ENCODE results near the gene ADGRG1. TPM values are rescaled to one million over a fixed set of nuclear protein-coding genes. Genes with fewer than 3 reads are reported as not detected.

ADGRG1 gene
- total RNA-seq, 1 experiment from 2014 or later = 2.0 TPM

DNA sequence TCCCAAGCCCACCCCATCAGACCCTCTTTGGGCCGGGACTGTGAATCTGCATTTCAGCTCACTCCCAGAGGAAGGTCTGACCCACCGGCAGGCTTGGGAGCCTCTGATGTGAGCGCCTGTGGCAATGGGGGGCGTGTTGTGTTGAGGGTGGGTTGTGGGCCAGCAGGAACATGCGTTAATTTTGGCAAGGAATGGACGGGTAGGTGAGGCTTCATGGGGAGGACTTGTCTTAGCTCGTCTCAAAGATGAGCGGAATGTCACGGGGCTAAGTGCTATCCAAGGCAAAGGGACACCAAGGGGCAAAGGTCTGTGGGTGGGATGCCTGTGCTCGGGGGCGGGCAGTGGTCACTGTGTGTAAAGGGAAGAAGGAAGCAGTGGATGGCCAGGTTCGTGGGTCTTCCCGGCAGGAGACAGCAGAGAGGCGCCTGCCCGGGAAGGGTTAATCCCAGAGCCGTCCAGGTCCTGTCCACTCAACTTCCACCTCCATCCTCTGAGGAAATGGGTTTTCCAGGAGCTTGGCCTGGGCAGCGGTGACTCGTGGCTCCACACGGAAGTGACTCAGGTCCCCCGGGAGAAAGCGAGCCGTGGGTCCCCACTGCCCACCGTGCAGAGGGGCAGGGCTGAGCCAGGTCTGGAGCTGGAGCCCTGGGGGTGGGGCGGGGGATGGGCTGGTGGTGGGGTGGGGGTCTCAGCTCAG is 17.4 kb downstream of the ADGRG1 start:
- no peak overlapping the region for H3K4me3 Mint-ChIP-seq
- ChIA-PET POLR2A (no interaction called here), CTCF (interaction anchor here (0.9 to 4.2 kb wide), 8 partner anchors 18 to 69 kb away, joined by 3 to 35 read pairs (median 8); partner anchors contain the start of gene ADGRG1)
- no peak overlapping the region for H3K27ac Mint-ChIP-seq
- no peaks in the 10 kb centered on the region for H3K4me1 Mint-ChIP-seq
- no peaks in the 10 kb centered on the region for H3K36me3 Mint-ChIP-seq
- DNase-seq (ENCODE audit: low spot score) = no peak
- TF ChIP-seq ZNF219 (CRISPR knock-in tag; IDR thresholded peaks at IDR 0.05; ENCODE audit: borderline replicate concordance) = no peak
- no peak for TF ChIP-seq SOX15 (CRISPR knock-in tag; IDR thresholded peaks at IDR 0.05)
- TF ChIP-seq PRRX2 (CRISPR knock-in tag; IDR thresholded peaks at IDR 0.05) = no peak
- H3K9me3 Mint-ChIP-seq = no peaks in the 10 kb centered on the region
- H3K27me3 Mint-ChIP-seq (ENCODE audit: low read depth) = no peaks in the 10 kb centered on the region; the same call in 1 of the 2 replicates
- ATAC-seq = no peak

DNA sequence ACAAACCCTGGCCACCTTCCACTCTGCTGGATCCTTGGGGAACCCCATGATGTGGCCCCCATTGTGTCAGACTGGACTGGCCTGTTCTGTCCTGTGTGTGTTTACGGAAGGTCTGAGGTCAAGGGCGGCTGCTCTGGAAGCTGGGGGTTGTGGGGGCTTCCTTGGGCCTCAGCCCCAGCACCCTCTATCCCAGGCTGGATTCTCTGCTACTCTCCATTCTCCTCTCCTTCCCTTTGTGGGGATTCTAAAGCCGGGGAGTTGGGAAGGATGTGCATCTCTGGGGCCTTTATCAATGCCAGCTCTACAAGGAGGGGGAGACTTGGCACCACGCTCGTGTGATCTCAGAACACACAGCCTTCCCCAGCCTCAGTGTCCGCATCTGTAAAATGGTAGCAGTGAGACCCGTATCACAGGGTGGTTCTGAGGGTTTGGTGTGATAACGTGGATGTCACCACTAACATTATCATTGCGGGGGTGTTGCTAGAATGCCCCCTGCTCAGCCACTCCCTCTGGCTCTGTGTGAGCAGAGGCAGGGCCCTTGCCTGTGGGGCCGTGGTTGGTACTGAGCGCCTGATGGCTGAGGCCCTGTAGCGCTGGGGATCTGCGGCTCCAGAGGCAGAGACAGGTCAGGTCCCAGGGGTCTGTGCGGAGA is 18.1 kb downstream of the ADGRG1 start:
- POLR2A ChIA-PET = interaction anchor here (0.7 kb wide), 1 partner anchor 110 kb away, joined by 3 read pairs; no protein-coding TSS in a partner anchor
- CTCF ChIA-PET = interaction anchor here (0.9 to 4.2 kb wide), 11 partner anchors 16 to 89 kb away, joined by 3 to 35 read pairs (median 6); partner anchors contain the start of genes ADGRG1 and KATNB1
- Mint-ChIP-seq H3K9me3 (no peaks in the 10 kb centered on the region), H3K36me3 (no peaks in the 10 kb centered on the region), H3K4me3 (no peak overlapping the region), H3K27me3 (ENCODE audit: low read depth) (no peaks in the 10 kb centered on the region; the same call in 1 of the 2 replicates), H3K27ac (no peak overlapping the region), H3K4me1 (no peaks in the 10 kb centered on the region)
- ATAC-seq = no peak
- no peak for DNase-seq (ENCODE audit: low spot score)
- TF ChIP-seq, protein P1, sequence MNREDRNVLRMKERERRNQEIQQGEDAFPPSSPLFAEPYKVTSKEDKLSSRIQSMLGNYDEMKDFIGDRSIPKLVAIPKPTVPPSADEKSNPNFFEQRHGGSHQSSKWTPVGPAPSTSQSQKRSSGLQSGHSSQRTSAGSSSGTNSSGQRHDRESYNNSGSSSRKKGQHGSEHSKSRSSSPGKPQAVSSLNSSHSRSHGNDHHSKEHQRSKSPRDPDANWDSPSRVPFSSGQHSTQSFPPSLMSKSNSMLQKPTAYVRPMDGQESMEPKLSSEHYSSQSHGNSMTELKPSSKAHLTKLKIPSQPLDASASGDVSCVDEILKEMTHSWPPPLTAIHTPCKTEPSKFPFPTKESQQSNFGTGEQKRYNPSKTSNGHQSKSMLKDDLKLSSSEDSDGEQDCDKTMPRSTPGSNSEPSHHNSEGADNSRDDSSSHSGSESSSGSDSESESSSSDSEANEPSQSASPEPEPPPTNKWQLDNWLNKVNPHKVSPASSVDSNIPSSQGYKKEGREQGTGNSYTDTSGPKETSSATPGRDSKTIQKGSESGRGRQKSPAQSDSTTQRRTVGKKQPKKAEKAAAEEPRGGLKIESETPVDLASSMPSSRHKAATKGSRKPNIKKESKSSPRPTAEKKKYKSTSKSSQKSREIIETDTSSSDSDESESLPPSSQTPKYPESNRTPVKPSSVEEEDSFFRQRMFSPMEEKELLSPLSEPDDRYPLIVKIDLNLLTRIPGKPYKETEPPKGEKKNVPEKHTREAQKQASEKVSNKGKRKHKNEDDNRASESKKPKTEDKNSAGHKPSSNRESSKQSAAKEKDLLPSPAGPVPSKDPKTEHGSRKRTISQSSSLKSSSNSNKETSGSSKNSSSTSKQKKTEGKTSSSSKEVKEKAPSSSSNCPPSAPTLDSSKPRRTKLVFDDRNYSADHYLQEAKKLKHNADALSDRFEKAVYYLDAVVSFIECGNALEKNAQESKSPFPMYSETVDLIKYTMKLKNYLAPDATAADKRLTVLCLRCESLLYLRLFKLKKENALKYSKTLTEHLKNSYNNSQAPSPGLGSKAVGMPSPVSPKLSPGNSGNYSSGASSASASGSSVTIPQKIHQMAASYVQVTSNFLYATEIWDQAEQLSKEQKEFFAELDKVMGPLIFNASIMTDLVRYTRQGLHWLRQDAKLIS (CRISPR knock-in tag; IDR thresholded peaks at IDR 0.05; ENCODE audit: borderline replicate concordance) = no peak
- TF ChIP-seq, protein P2, sequence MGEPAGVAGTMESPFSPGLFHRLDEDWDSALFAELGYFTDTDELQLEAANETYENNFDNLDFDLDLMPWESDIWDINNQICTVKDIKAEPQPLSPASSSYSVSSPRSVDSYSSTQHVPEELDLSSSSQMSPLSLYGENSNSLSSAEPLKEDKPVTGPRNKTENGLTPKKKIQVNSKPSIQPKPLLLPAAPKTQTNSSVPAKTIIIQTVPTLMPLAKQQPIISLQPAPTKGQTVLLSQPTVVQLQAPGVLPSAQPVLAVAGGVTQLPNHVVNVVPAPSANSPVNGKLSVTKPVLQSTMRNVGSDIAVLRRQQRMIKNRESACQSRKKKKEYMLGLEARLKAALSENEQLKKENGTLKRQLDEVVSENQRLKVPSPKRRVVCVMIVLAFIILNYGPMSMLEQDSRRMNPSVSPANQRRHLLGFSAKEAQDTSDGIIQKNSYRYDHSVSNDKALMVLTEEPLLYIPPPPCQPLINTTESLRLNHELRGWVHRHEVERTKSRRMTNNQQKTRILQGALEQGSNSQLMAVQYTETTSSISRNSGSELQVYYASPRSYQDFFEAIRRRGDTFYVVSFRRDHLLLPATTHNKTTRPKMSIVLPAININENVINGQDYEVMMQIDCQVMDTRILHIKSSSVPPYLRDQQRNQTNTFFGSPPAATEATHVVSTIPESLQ (CRISPR knock-in tag; IDR thresholded peaks at IDR 0.05) = no peak
- TF ChIP-seq, protein P3, sequence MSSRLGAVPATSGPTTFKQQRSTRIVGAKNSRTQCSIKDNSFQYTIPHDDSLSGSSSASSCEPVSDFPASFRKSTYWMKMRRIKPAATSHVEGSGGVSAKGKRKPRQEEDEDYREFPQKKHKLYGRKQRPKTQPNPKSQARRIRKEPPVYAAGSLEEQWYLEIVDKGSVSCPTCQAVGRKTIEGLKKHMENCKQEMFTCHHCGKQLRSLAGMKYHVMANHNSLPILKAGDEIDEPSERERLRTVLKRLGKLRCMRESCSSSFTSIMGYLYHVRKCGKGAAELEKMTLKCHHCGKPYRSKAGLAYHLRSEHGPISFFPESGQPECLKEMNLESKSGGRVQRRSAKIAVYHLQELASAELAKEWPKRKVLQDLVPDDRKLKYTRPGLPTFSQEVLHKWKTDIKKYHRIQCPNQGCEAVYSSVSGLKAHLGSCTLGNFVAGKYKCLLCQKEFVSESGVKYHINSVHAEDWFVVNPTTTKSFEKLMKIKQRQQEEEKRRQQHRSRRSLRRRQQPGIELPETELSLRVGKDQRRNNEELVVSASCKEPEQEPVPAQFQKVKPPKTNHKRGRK (CRISPR knock-in tag; IDR thresholded peaks at IDR 0.05; ENCODE audit: borderline replicate concordance) = no peak
- TF ChIP-seq KAT7 (CRISPR knock-in tag; IDR thresholded peaks at IDR 0.05; ENCODE audit: borderline replicate concordance) = no peak
- no peak for TF ChIP-seq ZNF423 (CRISPR knock-in tag; IDR thresholded peaks at IDR 0.05)
- TF ChIP-seq, protein P4, sequence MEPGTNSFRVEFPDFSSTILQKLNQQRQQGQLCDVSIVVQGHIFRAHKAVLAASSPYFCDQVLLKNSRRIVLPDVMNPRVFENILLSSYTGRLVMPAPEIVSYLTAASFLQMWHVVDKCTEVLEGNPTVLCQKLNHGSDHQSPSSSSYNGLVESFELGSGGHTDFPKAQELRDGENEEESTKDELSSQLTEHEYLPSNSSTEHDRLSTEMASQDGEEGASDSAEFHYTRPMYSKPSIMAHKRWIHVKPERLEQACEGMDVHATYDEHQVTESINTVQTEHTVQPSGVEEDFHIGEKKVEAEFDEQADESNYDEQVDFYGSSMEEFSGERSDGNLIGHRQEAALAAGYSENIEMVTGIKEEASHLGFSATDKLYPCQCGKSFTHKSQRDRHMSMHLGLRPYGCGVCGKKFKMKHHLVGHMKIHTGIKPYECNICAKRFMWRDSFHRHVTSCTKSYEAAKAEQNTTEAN (CRISPR knock-in tag; IDR thresholded peaks at IDR 0.05) = no peak
- TF ChIP-seq FOXJ3 (CRISPR knock-in tag; IDR thresholded peaks at IDR 0.05; ENCODE audit: borderline replicate concordance) = no peak
- TF ChIP-seq, protein P5, sequence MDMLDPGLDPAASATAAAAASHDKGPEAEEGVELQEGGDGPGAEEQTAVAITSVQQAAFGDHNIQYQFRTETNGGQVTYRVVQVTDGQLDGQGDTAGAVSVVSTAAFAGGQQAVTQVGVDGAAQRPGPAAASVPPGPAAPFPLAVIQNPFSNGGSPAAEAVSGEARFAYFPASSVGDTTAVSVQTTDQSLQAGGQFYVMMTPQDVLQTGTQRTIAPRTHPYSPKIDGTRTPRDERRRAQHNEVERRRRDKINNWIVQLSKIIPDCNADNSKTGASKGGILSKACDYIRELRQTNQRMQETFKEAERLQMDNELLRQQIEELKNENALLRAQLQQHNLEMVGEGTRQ (CRISPR knock-in tag; IDR thresholded peaks at IDR 0.05) = no peak
- TF ChIP-seq JAZF1 (CRISPR knock-in tag; IDR thresholded peaks at IDR 0.05) = no peak
- TF ChIP-seq, protein P6, sequence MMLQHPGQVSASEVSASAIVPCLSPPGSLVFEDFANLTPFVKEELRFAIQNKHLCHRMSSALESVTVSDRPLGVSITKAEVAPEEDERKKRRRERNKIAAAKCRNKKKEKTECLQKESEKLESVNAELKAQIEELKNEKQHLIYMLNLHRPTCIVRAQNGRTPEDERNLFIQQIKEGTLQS (CRISPR knock-in tag; conservative IDR thresholded peaks at IDR 0.05) = no peak
- no peak for TF ChIP-seq FOXP1 (CRISPR knock-in tag; IDR thresholded peaks at IDR 0.05; ENCODE audit: borderline replicate concordance)
- no peak for TF ChIP-seq SMAD4 (CRISPR knock-in tag; IDR thresholded peaks at IDR 0.05)
- TF ChIP-seq, protein P7, sequence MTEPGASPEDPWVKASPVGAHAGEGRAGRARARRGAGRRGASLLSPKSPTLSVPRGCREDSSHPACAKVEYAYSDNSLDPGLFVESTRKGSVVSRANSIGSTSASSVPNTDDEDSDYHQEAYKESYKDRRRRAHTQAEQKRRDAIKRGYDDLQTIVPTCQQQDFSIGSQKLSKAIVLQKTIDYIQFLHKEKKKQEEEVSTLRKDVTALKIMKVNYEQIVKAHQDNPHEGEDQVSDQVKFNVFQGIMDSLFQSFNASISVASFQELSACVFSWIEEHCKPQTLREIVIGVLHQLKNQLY (CRISPR knock-in tag; IDR thresholded peaks at IDR 0.05) = no peak
- TF ChIP-seq, protein P8, sequence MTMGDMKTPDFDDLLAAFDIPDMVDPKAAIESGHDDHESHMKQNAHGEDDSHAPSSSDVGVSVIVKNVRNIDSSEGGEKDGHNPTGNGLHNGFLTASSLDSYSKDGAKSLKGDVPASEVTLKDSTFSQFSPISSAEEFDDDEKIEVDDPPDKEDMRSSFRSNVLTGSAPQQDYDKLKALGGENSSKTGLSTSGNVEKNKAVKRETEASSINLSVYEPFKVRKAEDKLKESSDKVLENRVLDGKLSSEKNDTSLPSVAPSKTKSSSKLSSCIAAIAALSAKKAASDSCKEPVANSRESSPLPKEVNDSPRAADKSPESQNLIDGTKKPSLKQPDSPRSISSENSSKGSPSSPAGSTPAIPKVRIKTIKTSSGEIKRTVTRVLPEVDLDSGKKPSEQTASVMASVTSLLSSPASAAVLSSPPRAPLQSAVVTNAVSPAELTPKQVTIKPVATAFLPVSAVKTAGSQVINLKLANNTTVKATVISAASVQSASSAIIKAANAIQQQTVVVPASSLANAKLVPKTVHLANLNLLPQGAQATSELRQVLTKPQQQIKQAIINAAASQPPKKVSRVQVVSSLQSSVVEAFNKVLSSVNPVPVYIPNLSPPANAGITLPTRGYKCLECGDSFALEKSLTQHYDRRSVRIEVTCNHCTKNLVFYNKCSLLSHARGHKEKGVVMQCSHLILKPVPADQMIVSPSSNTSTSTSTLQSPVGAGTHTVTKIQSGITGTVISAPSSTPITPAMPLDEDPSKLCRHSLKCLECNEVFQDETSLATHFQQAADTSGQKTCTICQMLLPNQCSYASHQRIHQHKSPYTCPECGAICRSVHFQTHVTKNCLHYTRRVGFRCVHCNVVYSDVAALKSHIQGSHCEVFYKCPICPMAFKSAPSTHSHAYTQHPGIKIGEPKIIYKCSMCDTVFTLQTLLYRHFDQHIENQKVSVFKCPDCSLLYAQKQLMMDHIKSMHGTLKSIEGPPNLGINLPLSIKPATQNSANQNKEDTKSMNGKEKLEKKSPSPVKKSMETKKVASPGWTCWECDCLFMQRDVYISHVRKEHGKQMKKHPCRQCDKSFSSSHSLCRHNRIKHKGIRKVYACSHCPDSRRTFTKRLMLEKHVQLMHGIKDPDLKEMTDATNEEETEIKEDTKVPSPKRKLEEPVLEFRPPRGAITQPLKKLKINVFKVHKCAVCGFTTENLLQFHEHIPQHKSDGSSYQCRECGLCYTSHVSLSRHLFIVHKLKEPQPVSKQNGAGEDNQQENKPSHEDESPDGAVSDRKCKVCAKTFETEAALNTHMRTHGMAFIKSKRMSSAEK (CRISPR knock-in tag; IDR thresholded peaks at IDR 0.05; ENCODE audit: borderline replicate concordance) = no peak
